OCI-LY7 (cell line): ENCODE measurements around the gene IGSF21. TPM values are rescaled to one million over a fixed set of nuclear protein-coding genes. Genes with fewer than 3 reads are reported as not detected.
A peak's percentile ranks its signal among the peaks of the same experiment; 100 is the strongest.

Experiments
- BruUV-seq: library from RNA; stranded (reverse); fragments of 400-500 nt; replicated peaks from 2 replicates; lab custom pipeline; 2021; lab: Mats Ljungman, UMichigan
- CTCF ChIA-PET: fragments of 300-600 bp; sonication (Branson Sonifier 250); formaldehyde crosslinking; loops from one replicate; lab custom pipeline; 2022; ENCODE audit warnings: antibody characterized with exemption; ENCODE audit not compliant: unreplicated experiment; lab: Charles Lee
- POLR2A ChIA-PET: fragments of 300-600 bp; sonication (Branson Sonifier 250); formaldehyde crosslinking; loops from one replicate; lab custom pipeline; 2022; ENCODE audit warnings: antibody characterized with exemption; lab: Charles Lee
- DNase-seq: peaks from one replicate; pipeline ENCODE4 v3.0.0-alpha.2; 2015; ENCODE audit warnings: low spot score
- H2AFZ ChIP-seq: fragments of 200-600 bp; sonication (generic), shearing (Covaris generic); 2 replicates; pipeline ENCODE4 v1.6.1; 2014; ENCODE audit warnings: mild to moderate bottlenecking, antibody characterized with exemption, low read length, moderate library complexity
- H3K27ac ChIP-seq: fragments of 200-600 bp; sonication (generic); 2 replicates; pipeline ENCODE4 v1.5.1; 2014; ENCODE audit warnings: mixed run types, low read depth, mild to moderate bottlenecking, moderate library complexity, low read length, inconsistent platforms; ENCODE audit not compliant: poor library complexity, severe bottlenecking
- H3K36me3 ChIP-seq: fragments of 200-600 bp; sonication (generic); 2 replicates; pipeline ENCODE4 v1.6.1; 2014; ENCODE audit warnings: mild to moderate bottlenecking, antibody characterized with exemption, low read length, moderate library complexity, mixed read lengths; ENCODE audit not compliant: insufficient read depth
- H3K4me1 ChIP-seq: fragments of 200-600 bp; sonication (generic); 2 replicates; pipeline ENCODE4 v1.5.1; 2014; ENCODE audit warnings: mild to moderate bottlenecking, low read length; ENCODE audit not compliant: insufficient read depth, poor library complexity, severe bottlenecking
- H3K4me2 ChIP-seq: fragments of 200-600 bp; sonication (generic); 2 replicates; pipeline ENCODE4 v1.6.1; 2014; ENCODE audit warnings: mild to moderate bottlenecking, low read length
- H3K4me3 ChIP-seq: fragments of 200-600 bp; sonication (generic); 2 replicates; pipeline ENCODE4 v1.5.1; 2014; ENCODE audit warnings: mild to moderate bottlenecking, low read depth, low read length; ENCODE audit not compliant: poor library complexity, severe bottlenecking
- H3K79me2 ChIP-seq: fragments of 200-600 bp; sonication (generic); 2 replicates; pipeline ENCODE4 v1.6.1; 2016; ENCODE audit warnings: low read depth, mild to moderate bottlenecking, low read length, moderate library complexity, mixed read lengths; ENCODE audit not compliant: insufficient read depth
- H3K9me2 ChIP-seq: fragments of 200-600 bp; sonication (generic); 2 replicates; pipeline ENCODE4 v1.6.1; 2016; ENCODE audit warnings: mild to moderate bottlenecking, low read length, mixed read lengths; ENCODE audit not compliant: insufficient read depth
- H3K9me3 ChIP-seq: fragments of 200-600 bp; sonication (generic); 2 replicates; pipeline ENCODE4 v1.6.1; 2014; ENCODE audit warnings: mild to moderate bottlenecking, mixed run types, low read length, mixed read lengths
- H4K20me1 ChIP-seq: fragments of 200-600 bp; sonication (generic); 2 replicates; pipeline ENCODE4 v1.6.1; 2014; ENCODE audit warnings: mild to moderate bottlenecking, antibody characterized with exemption, low read length, moderate library complexity, mixed read lengths; ENCODE audit not compliant: insufficient read depth
- CTCF ChIP-seq: fragments of 200-600 bp; sonication (generic); conservative IDR thresholded peaks from 2 replicates; pipeline ENCODE4 v1.5.1; 2014; ENCODE audit warnings: mild to moderate bottlenecking, antibody characterized with exemption, low read length, moderate library complexity, mixed read lengths
- EZH2phosphoT487 ChIP-seq: fragments of 200-600 bp; sonication (generic); IDR thresholded peaks from 2 replicates; pipeline ENCODE4 v1.6.1; 2018; ENCODE audit warnings: low read depth, borderline replicate concordance, mild to moderate bottlenecking, mixed run types, antibody characterized with exemption, low read length, moderate library complexity, mixed read lengths
- intact Hi-C: fragments of 100-400 bp; cut with micrococcal nuclease; formaldehyde crosslinking; loops from one replicate; pipeline ENCODE4 v1.10.0; 2022; ENCODE audit not compliant: unreplicated experiment
- total RNA-seq, 2 experiments: library from RNA; depleted of rRNA in 1 of 2; stranded (reverse); fragments of >200 nt in 1 of 2; shearing (Covaris generic) in 1 of 2; gene quantifications; 2 replicates each; pipeline ENCODE4 v1.2.3, GENCODE V29; 2014 to 2022

IGSF21 gene
- total RNA-seq, 2 experiments from 2014 or later: 0.17 TPM; not detected in 1

- H3K9me2 ChIP-seq: no peaks in the 10 kb centered on the region
- peaks cover 23% of the 10 kb centered on the region for H3K4me1 ChIP-seq
- CTCF ChIA-PET: no interaction called here
- H3K79me2 ChIP-seq: no peaks in the 10 kb centered on the region
- no peak overlapping the region for H2AFZ ChIP-seq
- no peak overlapping the region for H3K27ac ChIP-seq
- no peak overlapping the region for H3K4me3 ChIP-seq
- intact Hi-C loops: no loop called here
- DNase-seq: no peak
- TF ChIP-seq CTCF (no peak), EZH2phosphoT487 (no peak)
- H4K20me1 ChIP-seq: no peaks in the 10 kb centered on the region
- H3K9me3 ChIP-seq: no peaks in the 10 kb centered on the region
- POLR2A ChIA-PET: no interaction called here
- H3K36me3 ChIP-seq: no peaks in the 10 kb centered on the region
- BruUV-seq: no TSS peak
- no peak overlapping the region for H3K4me2 ChIP-seq
These were observed 150.2 kb downstream of the IGSF21 start for GRCh38 chr1:18257778-18258177.

- peaks cover 44% of the 10 kb centered on the region for H3K4me1 ChIP-seq
- no peaks in the 10 kb centered on the region for H4K20me1 ChIP-seq
- no peaks in the 10 kb centered on the region for H3K9me3 ChIP-seq
- H3K27ac ChIP-seq: peak overlapping the region; percentile 7
- intact Hi-C loops: no loop called here
- CTCF ChIA-PET: no interaction called here
- no peak for TF ChIP-seq EZH2phosphoT487
- no peak for TF ChIP-seq CTCF
- H3K79me2 ChIP-seq: no peaks in the 10 kb centered on the region
- H3K4me3 ChIP-seq: peak overlapping the region; percentile 46
- POLR2A ChIA-PET: no interaction called here
- no peak overlapping the region; the same call in 1 of the 2 replicates for H2AFZ ChIP-seq
- no peaks in the 10 kb centered on the region for H3K9me2 ChIP-seq
- no peaks in the 10 kb centered on the region for H3K36me3 ChIP-seq
- peak; percentile 53 for DNase-seq
- H3K4me2 ChIP-seq: peak overlapping the region; percentile 66
- BruUV-seq: no TSS peak
These were observed 154.3 kb downstream of the IGSF21 start for GRCh38 chr1:18261891-18262290.

GRCh38 chr1:18262726-18263125, 155.1 kb downstream of the IGSF21 start:
- no peaks in the 10 kb centered on the region for H3K36me3 ChIP-seq
- H3K4me3 ChIP-seq: peak overlapping the region; percentile 46
- H3K27ac ChIP-seq: no peak overlapping the region
- no peak for TF ChIP-seq EZH2phosphoT487
- TF ChIP-seq CTCF: no peak
- POLR2A ChIA-PET: no interaction called here
- H4K20me1 ChIP-seq: no peaks in the 10 kb centered on the region
- peaks cover 44% of the 10 kb centered on the region for H3K4me1 ChIP-seq
- intact Hi-C loops: no loop called here
- DNase-seq: no peak
- CTCF ChIA-PET: no interaction called here
- no peaks in the 10 kb centered on the region for H3K9me2 ChIP-seq
- H3K79me2 ChIP-seq: no peaks in the 10 kb centered on the region
- H2AFZ ChIP-seq: no peak overlapping the region
- no peaks in the 10 kb centered on the region for H3K9me3 ChIP-seq
- BruUV-seq: no TSS peak
- H3K4me2 ChIP-seq: peak overlapping the region; percentile 66
